RWPE1 (cell line): Measurements from ENCODE around the gene CRYBG2.
"Not testable (repeated sequence)": the region's sequence is repeated elsewhere in the genome, so short reads cannot be mapped to it uniquely, and the experiment has no call there.

Source experiments
- CTCF ChIA-PET: fragments of 350-600 bp; sonication (Branson Sonifier 250); formaldehyde crosslinking; extraction: SDS; loops from one replicate; lab custom pipeline; 2021; lab: Yijun Ruan, JAX
- POLR2A ChIA-PET: fragments of 400-600 bp; formaldehyde crosslinking; extraction: SDS; loops from one replicate; lab custom pipeline; 2020; ENCODE audit warnings: antibody characterized with exemption; ENCODE audit not compliant: low non-redundant PET; lab: Yijun Ruan, JAX
- DNase-seq: peaks from one replicate; pipeline ENCODE4 v3.0.0; 2012; ENCODE audit warnings: low spot score
- H3K27ac ChIP-seq: fragments of 450-650 bp; 2 replicates; pipeline ENCODE4 v1.5.1; 2017
- TF ChIP-seq, protein P1 (sequence below): fragments of 450-650 bp; conservative IDR thresholded peaks from 2 replicates; pipeline ENCODE4 v1.5.1; 2017; ENCODE audit warnings: low read depth, mild to moderate bottlenecking

CRYBG2 gene

DNA sequence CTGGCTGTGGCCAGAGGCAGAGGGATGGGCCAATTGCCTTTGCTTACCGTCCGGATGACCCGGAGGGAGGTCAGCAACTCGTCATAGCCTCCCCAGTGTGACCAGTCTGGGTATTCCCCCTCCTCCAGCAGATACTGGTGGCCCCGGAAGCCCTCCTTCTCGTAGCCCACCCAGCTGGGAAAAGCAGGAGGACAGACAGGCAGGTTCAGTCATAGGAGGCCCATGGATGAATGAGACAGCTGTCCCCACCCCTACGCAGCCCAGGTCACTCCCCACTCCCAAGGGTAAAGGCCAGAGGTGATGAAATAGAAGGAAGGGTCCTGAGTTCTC lies 16.8 kb downstream of the CRYBG2 start:
- no peak for DNase-seq
- TF ChIP-seq, protein P1, sequence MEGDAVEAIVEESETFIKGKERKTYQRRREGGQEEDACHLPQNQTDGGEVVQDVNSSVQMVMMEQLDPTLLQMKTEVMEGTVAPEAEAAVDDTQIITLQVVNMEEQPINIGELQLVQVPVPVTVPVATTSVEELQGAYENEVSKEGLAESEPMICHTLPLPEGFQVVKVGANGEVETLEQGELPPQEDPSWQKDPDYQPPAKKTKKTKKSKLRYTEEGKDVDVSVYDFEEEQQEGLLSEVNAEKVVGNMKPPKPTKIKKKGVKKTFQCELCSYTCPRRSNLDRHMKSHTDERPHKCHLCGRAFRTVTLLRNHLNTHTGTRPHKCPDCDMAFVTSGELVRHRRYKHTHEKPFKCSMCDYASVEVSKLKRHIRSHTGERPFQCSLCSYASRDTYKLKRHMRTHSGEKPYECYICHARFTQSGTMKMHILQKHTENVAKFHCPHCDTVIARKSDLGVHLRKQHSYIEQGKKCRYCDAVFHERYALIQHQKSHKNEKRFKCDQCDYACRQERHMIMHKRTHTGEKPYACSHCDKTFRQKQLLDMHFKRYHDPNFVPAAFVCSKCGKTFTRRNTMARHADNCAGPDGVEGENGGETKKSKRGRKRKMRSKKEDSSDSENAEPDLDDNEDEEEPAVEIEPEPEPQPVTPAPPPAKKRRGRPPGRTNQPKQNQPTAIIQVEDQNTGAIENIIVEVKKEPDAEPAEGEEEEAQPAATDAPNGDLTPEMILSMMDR = no peak
- ChIA-PET POLR2A (no interaction called here), CTCF (no interaction called here)
- H3K27ac ChIP-seq = peak overlapping the region; percentile 78

DNA sequence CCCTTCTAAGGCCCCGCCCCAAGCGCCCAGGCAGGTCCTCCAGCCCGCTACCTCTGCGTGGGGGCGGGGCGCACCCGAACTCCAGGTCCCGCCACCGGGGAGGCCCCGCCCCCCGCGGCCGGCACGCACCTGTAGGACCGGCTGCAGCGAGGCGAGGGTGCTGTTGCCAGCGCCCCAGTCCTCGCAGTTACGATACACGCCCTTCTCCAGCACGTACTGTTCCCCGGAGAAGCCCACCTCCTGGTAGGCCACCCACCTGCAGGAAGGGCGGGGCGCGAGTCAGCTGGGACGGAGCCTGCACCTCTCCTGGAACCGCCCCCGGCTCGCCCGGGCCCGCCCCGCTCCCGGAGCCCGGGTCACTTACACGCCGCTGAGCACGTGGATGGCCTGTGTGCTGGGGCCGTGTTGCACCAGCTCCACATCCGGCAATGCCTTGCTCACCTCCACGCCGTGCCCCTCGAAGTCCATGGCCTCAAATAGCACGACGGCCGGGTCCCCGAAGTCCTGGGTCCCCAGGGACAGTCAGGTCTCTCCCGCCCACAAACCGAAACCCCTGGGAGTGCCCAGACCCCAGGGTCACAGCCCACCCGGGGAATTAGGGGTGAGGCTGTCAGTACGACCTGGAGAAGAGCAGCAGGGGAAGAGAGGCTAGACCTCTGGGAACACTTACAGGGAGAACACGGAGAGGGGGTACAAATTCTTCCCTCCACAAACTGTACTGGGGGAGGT lies 17.3 kb downstream of the CRYBG2 start:
- CTCF ChIA-PET = interaction anchor here (0.9 kb wide), 1 partner anchor 80 kb away, joined by 3 read pairs; no protein-coding TSS in a partner anchor
- DNase-seq = peak; percentile 93
- TF ChIP-seq, protein P1 = no peak
- peak overlapping the region; percentile 78 for H3K27ac ChIP-seq
- POLR2A ChIA-PET = no interaction called here

- ChIA-PET POLR2A (no interaction called here), CTCF (interaction anchor here (0.9 kb wide), 1 partner anchor 81 kb away, joined by 3 read pairs; no protein-coding TSS in a partner anchor)
- H3K27ac ChIP-seq = peak overlapping the region; percentile 78
- TF ChIP-seq, protein P1 = no peak
- DNase-seq = no peak
These were observed 18.0 kb downstream of the CRYBG2 start for GRCh38 chr1:26335774-26336476.

- POLR2A ChIA-PET, DNase-seq, H3K27ac ChIP-seq: not testable (repeated sequence)
- CTCF ChIA-PET = interaction anchor here (0.6 kb wide), 1 partner anchor 12 kb away, joined by 3 read pairs; no protein-coding TSS in a partner anchor
These were observed 20.6 kb downstream of the CRYBG2 start for GRCh38 chr1:26333312-26333711.

DNA sequence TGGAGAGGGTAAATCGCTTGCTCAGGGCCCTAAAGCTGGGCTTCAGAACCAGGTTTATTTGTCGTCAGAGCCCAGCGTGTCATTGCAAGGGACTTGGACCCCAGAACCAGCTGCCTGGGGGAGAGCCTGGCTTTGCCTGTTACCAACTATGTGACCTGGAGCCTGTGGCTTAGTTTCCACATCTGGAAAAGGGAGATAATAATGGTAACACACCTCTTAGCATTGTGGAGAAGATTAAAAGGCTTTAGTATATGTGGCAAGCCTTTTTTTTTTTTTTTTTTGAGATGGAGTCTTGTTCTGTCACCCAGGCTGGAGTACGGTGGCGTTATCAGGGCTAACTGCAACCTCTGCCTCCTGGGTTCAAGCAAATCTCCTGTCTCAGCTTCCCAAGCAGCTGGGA lies 23.7 kb downstream of the CRYBG2 start:
- POLR2A ChIA-PET = no interaction called here
- TF ChIP-seq, protein P1 = no peak
- CTCF ChIA-PET = interaction anchor here (1.1 kb wide), 1 partner anchor 8 kb away, joined by 4 read pairs; no protein-coding TSS in a partner anchor
- no peak for DNase-seq
- H3K27ac ChIP-seq = peak overlapping the region; percentile 61

GRCh38 chr1:26329380-26329779 lies 24.6 kb downstream of the CRYBG2 start:
- DNase-seq = not testable (repeated sequence)
- ChIA-PET CTCF (interaction anchor here (0.6 to 1.1 kb wide), 3 partner anchors 8 to 293 kb away, joined by 3 to 4 read pairs (median 3); no protein-coding TSS in a partner anchor), POLR2A (interaction anchor here (0.7 kb wide), 1 partner anchor 24 kb away, joined by 5 read pairs; no protein-coding TSS in a partner anchor)
- peak overlapping the region; percentile 61 for H3K27ac ChIP-seq

DNA sequence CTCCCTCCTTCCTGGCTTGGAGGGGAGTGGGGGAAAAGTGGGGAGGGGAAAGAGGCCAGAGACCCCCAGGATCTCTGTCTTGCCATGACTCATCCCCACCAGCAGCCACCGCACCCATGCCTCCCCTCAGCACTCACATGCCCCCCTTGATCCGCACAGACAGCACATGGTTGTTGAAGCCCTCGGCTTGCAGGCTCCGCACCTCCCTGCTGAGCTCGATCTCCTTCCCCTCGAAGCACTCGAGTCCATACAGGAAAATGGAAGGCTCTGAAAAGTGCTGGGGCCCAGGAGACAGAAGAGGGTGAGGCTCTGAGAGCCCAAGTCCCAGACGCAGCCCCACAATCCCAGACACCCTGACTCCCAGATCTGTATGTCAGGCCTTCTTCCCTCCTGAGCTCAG lies 25.3 kb downstream of the CRYBG2 start:
- DNase-seq = no peak
- TF ChIP-seq, protein P1 = no peak
- CTCF ChIA-PET = no interaction called here
- H3K27ac ChIP-seq = peak overlapping the region; percentile 61
- POLR2A ChIA-PET = no interaction called here
